Medulla oblongata (tissue), 1 donor: Measurements from ENCODE around the gene ADAMTS9.

Experiments used
- DNase-seq: peaks from one replicate; pipeline ENCODE4 v3.0.0-alpha.2; 2015; ENCODE audit errors: extremely low spot score

Gene ADAMTS9

GRCh38 chr3:64651741-64652241 lies 36.0 kb downstream of the ADAMTS9 start:
- DNase-seq, result no peak

GRCh38 chr3:64651303-64651702 lies 36.5 kb downstream of the ADAMTS9 start:
- DNase-seq, result no peak

- no peak for DNase-seq
Observed at GRCh38 chr3:64650715-64651114, 37.1 kb downstream of the ADAMTS9 start.

- no peak for DNase-seq
Observed at GRCh38 chr3:64650096-64650622, 37.6 kb downstream of the ADAMTS9 start.

GRCh38 chr3:64648927-64649906 lies 38.6 kb downstream of the ADAMTS9 start:
- no peak for DNase-seq

DNA sequence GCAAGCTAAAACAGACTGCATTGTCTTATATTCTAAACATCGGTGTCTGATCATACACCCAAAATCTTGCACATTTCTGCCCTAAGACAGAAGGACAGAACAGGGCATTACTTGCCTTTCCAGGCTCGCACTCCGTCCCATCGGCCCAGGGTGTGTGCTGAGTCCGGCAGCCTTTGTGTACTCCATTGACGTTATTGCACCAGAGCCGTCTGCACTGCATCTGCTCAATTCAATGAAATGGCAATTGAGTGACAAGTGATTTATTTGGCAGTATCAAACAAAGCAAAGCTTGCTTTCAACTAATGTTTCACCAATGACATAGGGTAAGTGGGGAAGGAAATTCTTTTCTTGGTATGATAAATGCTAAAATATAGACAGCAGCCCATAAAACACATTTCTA lies 40.0 kb downstream of the ADAMTS9 start:
- no peak for DNase-seq

DNA sequence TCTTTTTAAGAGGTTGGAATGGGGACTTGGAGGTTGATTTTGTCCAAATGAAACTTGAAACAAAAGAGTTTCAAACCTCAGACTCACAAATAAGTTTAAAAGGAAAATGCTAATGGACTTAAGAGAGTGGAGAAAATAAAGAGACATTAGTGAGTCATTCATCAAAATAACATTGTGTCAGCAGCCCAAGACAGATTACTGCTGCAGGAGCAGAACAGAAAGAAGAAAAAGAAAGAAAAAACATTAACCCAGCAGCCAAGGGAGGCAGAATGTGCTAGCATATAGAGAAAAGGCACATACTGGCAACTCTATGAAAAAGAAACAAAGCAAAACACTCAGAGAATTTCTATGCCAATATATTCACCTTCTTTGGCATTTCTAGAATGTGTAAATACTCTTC lies 42.6 kb downstream of the ADAMTS9 start:
- no peak for DNase-seq

GRCh38 chr3:64644483-64644882 lies 43.3 kb downstream of the ADAMTS9 start:
- no peak for DNase-seq

DNA sequence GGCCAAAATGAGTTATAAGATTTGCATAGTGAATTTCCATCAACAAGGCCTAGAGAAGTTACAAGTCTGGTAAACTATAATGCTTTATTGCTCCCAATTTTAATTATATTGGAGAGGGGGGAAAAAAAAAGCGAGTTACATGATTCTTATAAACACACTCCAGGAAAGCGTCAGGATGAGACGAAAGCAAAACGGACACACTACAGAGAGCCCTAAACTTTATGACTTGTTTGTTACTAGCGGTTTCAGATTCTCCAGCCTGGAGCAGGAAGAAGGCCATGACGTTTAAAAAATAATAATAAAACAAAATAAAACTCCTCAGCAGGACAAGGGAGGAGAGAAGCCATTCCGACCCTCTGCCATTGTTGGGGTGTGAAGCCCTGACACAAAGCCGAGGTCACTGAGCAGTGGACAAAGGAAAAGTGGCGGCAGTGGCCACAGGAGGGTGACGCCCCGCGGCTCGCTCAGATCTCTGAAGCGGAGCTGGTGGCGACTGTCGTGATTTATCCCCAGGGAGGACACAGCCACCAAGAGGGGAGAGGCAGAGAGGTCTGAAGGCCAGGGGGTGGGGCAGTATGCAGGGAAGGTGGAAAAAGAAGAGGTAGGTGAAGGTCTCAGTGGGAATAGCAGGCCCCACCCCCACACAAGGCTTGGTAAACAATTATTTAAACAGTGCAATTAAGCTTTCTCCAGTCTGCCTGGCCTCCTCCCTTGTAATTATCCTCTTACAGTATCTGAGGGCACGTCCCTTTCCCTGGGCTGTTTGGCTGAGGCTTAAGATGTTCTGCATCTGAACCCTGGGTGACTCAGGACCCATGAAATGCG lies 45.3 kb downstream of the ADAMTS9 start:
- DNase-seq, result no peak

- peak; percentile 5 for DNase-seq
Observed at GRCh38 chr3:64638981-64639481, 48.8 kb downstream of the ADAMTS9 start.

DNA sequence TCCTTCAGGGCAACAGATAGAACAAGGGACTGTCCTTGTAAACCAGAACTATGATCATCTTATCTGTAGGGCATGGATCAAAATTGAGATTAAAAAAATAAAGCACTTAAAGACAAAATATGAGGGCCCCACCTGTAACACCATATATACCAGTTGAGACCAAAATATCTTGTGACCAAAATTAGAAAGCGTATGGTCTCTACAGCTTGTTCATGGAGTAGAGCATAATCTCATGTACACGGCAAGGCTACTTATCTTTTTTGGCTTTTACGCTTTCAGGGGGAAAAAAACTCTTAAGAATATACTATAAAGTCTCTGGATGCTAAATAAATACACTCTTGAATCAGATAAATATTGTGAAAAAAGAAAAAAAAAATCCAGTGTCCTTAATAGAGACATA lies 49.3 kb downstream of the ADAMTS9 start:
- no peak for DNase-seq

DNA sequence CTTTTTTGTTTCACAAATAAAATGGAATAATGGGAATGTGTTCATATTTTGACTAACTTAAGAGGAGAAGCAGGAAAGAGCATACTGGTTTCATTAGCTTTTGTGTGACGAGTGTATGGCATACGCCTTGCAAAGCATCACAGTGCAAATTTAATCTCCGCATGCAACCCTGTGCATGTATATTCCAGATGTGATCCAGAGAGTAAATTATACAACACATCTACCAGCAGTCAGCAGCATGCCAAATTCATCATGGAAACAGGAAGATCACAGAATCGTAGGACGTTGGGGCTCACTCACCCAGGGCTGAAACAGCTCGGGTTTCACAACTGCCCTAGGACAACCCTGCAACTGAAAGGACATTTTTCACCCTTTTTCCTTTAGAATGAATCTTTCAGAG lies 53.4 kb downstream of the ADAMTS9 start:
- no peak for DNase-seq

DNA sequence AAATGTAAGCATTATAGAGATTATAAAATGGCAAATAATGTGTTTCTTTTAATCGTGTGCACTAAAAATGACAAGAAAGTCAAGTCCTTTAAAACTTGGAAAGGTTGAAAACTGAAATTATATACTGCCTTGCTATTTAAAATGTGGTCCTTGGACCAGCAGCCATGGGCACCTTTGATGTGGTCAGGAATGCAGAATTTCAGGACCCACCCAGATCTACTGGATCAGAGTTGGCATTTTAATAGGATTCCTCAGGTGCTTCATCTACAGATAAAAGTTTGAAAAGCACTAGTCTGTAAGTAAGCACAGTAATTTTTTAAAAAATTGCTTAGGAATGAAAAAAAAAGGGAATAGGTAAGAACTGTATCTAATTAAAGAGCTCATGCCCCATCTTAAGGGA lies 55.8 kb downstream of the ADAMTS9 start:
- DNase-seq, result no peak

DNA sequence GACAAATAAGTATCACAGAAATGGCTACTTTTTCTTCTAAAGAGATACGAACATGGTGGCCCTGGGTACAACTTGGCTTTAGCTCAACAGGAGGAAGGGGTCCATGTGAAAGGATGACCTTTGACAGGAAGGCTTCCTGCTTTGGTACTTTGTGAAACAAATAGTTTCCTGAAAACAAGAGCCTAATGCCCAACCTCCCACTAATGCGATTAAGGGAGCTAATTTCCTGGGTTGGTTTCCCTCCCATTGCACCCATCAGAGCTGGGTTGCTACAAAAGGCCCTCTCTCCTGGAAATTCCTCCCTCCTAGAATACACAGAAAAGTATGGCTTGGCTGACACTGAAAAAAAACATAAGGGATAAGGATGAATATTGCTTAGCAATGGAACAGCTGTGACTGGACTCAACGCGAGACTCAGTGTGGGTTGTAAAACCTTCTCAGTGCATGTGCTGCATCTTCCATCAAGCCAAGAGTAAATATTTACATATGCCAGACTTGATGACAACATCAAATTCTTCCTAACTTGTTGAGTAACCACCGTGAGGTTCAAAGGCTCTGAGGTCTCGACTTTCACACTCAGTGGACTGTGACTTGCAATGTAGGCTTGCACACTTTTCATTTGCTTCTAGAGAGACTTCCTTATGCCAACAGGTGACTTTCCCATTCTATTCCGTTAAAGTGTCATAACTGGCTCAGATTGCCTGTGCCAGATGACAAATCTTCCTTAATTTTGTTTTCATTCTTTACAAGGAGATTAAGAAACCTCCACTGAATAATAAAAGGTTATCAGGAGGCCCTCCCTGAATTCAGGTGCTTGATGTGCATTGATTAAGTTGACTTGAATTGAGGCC lies 60.1 kb downstream of the ADAMTS9 start:
- no peak for DNase-seq

DNA sequence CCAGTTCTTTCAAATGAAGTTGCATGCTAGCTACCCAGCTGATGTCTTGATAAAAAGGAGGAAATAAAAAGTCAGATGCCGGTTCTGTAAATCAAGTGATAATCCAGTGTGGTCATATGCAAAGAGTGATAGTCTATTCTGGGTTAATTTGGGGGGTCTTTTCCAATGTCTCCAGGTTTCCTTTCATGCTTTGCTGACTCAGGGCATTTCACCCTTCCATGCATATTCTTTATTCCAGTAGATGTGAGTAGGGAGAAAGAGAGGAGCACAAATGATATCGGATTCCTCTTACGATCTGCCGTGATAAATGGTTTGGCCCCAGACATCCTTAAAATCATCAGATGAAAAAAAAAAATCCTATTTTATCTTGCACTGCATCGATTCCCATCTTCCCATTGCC lies 60.8 kb downstream of the ADAMTS9 start:
- DNase-seq, result no peak

DNA sequence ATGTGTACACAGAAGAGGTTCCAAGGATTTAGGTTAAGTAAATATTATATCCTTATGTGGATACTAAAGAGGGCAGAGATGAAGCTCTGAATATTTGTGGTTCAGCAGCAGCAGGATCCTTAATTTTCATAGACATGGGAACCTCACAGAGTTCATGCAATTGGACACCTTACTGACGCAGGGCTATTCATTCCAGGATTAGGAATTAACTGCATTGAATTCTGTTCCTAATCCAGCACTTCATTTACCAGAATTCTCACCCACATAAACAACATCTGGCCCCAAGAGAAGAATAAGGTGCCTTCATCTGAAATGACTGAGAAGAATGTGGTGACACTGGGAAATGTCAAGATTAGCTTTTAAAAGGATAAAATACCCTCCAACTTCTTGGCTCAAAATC lies 62.4 kb downstream of the ADAMTS9 start:
- DNase-seq, result no peak

- no peak for DNase-seq
Observed at GRCh38 chr3:64623125-64623524, 64.7 kb downstream of the ADAMTS9 start.

- DNase-seq, result no peak
Observed at GRCh38 chr3:64621726-64622395, 65.9 kb downstream of the ADAMTS9 start.

GRCh38 chr3:64621275-64621674 lies 66.5 kb downstream of the ADAMTS9 start:
- DNase-seq, result no peak

- no peak for DNase-seq
Observed at GRCh38 chr3:64620020-64620419, 67.8 kb downstream of the ADAMTS9 start.

GRCh38 chr3:64619216-64619615 lies 68.6 kb downstream of the ADAMTS9 start:
- DNase-seq, result no peak
